GM21576 (cell line): ENCODE results near the gene NDUFB10.
"Not testable (repeated sequence)": the region's sequence is repeated elsewhere in the genome, so short reads cannot be mapped to it uniquely, and the experiment has no call there.

Experiments used
- ATAC-seq: cut with Tn5 transposase; IDR thresholded peaks from one replicate; pipeline ENCODE4 v1.9.1; 2021; ENCODE audit warnings: mild to moderate bottlenecking, moderate library complexity; ENCODE audit not compliant: unreplicated experiment

NDUFB10 gene

GRCh38 chr16:1923299-1924034 lies 35.9 kb upstream of the NDUFB10 start:
- ATAC-seq, result no peak

DNA sequence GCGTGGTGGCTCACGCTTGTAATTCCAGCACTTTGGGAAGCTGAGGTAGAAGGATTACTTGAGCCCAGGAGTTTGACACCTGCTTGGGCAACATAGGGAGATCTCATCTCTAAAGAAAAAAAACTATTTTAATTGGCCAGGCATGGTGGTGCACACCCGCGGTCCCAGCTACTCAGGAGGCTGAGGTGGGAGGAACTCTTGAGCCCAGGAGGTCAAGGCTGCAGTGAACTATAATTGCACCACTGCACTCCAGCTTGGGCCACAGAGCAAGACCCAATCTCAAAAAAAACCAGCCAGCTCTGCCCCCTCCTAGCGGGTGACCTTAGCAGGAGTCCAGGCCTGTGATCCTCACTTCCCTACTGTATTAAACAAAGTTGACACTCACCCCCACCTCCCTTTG lies 35.2 kb upstream of the NDUFB10 start:
- ATAC-seq, result no peak

GRCh38 chr16:1926271-1926670 lies 33.1 kb upstream of the NDUFB10 start:
- no peak for ATAC-seq

- ATAC-seq, result no peak
Measured at GRCh38 chr16:1929105-1929504, 30.2 kb upstream of the NDUFB10 start.

GRCh38 chr16:1929578-1930337 lies 29.6 kb upstream of the NDUFB10 start:
- ATAC-seq, result peak; percentile 83

- no peak for ATAC-seq
Measured at GRCh38 chr16:1930338-1930720, 29.0 kb upstream of the NDUFB10 start.

- no peak for ATAC-seq
Measured at GRCh38 chr16:1932050-1933028, 27.0 kb upstream of the NDUFB10 start.

DNA sequence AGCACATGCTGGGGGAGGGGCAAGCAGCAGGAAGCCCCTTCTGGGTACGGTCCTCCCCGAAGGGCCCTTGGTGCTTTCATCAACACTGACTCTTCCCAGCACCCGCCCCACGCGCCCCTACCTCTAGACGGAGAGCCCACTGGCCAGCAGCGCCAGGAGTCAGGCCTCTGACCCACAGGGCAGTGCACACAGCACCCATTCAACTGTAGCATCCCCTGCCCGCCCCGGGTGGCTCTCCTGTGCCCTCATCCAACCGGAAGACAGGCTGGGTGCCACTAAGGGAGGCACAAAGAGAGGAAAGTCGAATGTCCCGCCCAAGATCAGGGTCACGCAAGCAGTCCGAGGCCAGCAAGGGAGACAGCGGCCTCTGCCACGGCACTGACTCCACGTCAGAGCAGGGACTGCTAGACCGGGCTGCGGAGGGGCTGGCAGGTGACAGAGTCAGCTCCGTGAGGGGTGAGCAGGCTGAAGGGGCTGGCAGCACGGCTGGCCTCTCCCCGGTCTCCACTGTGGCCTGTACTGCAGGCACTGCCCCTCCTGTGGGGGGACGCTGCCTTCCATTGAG lies 26.2 kb upstream of the NDUFB10 start:
- no peak for ATAC-seq

DNA sequence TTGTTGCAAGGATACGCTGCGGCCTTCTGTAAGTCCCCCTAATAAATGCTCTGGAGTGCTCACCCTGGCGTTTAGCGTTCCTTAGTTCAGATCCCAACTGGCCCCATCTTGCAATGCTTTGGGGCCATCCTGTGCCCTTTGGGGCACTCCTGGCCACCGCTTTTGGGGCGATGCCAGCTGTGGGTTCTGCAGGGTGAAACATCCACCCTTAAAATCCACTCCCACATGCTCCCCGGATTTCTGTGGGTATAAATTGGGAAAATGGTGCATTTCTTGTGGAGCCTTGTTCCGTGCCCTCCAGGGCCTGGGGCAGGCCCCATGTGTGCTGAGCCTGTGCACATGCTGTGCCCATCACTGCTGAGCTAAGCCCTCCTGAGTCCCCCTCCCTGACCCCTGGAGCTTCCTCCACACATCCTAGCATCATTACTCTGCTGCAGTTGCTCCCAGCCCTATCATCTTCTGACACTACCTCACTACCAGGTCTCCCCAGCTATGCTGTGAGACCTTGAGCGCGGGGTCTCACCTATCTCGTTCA lies 22.3 kb upstream of the NDUFB10 start:
- no peak for ATAC-seq

- no peak for ATAC-seq
Measured at GRCh38 chr16:1938316-1938715, 21.0 kb upstream of the NDUFB10 start.

DNA sequence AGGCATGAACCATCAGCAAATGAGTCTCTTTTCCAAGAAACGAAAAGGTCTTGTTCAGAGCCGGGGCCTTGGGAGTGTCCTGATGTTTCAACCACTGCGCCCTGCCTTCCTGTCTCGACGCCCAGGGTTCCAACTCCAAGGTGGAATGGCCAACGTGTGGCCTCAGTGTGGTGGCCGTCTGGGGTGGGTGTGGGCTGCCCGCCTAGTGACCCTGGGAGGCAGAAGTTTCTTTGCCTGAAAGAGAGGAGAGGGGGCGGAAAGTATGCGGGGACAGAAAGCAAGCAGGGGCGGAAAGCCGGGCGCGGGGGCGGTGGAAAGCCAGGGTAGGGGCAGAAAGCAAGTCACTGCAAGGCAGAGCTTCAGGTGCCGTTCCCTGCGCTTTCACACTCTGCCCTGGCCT lies 20.4 kb upstream of the NDUFB10 start:
- no peak for ATAC-seq

DNA sequence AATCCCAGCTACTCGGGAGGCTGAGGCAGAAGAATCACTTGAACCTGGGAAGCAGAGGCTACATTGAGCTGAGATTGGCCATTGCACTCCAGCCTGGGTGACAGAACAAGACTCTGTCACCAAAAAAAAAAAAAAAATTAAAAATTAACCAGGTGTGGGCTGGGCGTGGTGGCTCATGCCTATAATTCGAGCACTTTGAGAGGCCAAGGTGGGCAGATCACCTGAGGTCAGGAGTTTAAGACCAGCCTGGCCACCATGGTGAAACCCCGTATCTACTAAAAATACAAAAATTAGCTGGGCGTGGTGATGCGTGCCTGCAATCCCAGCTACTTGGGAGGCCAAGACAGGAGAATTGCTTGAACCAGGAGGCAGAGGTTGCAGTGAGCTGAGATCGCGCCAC lies 19.5 kb upstream of the NDUFB10 start:
- ATAC-seq, result not testable (repeated sequence)

DNA sequence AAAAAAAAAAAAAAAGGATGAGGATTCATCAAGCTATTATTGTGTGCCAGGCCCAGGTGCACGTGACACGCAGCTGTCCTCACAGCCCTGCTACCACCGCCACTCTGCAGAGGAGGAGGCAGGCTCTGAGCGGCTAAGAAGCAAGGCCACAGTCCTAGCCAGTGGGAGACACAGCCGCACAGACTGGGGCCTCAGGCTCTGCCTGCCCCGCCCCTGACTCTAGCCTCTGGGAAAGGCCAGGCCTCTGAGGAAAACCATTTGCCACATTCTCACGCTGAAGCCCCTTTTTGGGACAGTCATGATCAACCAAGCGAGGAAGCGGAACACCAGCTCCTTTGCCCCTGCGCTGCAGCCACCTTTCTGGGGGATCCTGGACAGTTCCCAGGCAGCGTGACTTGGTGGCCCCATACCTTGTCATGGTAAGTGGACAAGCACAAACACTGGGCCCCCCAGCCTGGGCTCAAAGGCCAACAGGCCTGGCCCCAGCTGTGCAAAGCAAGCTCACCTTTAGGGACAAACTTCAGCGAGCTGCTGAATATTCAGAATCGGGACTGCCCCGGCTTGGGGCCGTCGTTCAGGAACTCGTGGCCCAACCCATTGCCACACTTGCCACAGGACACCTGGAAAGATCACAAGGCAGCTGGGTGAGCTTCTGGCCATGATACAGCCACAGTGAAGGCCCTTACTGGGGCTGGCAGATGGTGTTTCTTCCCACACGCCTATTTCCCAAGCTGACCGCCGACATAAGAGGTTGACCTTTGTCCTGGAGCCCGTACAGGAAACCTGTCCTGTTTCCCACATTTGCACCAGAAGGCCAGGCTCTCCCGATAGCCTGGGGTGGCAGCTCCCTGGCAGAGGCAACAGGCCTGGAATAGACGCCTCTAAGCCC lies 18.8 kb upstream of the NDUFB10 start:
- no peak for ATAC-seq

GRCh38 chr16:1941162-1942046 lies 17.9 kb upstream of the NDUFB10 start:
- ATAC-seq, result no peak

DNA sequence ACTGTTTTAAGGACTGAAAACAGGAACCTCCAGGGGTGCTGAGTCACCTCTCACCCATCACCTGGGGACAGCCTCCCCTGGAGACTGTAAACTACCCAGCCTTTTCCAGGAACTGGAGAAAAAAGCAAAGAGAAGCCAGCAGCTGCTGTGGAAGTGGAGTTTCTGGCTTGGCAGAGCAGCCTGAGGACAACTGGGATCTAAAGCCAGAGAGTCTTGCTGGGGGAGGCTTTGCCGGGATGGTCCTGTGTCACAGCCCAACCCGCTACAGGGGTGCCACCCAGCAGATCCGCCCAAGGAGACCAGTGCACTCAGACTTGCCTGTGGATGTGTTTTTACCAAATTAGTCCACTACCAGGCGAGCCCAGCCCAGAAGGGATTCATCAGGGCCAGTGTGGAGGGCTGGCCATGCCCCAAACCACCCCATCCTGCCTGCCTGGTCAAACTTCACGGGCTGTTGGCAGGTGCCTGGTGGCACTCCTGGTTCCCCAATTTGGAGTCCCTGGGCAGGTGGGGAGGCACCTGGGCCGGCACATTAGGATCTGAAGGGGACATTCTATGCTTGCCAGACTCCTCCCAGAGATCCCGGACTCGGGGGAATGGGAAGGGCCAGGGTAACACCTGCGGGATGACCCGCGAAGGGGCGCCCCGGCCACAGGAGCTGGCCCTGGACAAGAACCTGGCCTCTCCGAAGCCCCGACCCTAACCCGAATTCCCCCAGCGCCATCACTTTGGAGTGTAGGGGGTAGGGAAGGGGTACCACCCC lies 17.1 kb upstream of the NDUFB10 start:
- no peak for ATAC-seq

DNA sequence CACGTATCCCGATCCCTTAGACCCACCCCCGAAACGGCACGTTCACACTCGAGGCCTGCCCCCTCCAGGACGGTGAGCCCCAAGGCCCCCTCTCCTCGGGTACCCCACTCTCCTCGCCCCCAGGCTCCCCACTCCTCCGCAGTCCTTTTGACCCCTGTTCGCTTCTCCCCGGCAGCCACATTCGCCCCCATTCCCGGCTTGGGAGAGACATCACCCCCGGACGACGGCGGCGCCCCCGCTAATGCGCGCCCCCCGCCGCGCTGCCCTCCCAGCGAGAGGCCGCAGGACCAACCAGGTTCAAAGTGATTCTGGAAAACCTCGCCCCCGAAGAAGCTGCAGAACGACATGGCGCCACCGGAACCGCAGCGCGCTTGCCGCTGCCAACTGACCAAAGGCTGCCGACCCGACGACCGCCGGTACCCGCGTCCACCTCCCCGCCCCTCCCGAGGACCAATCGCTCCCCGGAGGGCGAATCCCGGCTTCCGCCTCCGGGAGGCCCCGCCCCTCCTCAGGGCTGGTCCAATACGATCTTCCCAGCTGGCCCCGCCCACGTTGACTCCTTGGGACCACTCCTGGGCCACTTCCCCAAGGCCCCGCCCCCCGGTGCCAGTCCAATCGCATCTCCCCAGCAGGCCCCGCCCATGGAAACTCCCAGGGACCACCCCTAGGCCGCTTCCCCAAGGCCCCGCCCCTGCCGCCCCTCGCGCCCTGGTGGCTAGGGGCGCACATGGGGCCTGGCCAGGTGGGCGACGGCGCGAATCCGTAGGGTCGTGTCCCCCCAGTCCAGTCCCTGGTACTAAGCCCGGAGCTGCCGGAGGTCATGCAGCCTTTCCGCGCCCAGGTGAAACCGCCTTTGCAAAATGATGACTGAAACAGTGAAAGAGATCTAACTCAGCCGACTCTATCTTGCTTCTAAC lies 16.3 kb upstream of the NDUFB10 start, which contains the start of gene MSRB1:
Gene MSRB1 (minus strand): TSS at position 390 of the 917 bp plus-strand sequence. CDS start 43 bp downstream, at position 347.
- peak; percentile 83 for ATAC-seq
